Stomach smooth muscle (tissue), 2 donors: ENCODE measurements around the gene ERO1A.

Experiments used
- H3K27ac ChIP-seq: one replicate; pipeline ENCODE4 v1.7.0; 2013; ENCODE audit warnings: mild to moderate bottlenecking, low read length, inconsistent platforms
- H3K27me3 ChIP-seq, 2 donors: one replicate each; pipeline ENCODE4 v1.7.0; 2013; ENCODE audit warnings: low read length in 2 of 2; ENCODE audit not compliant: insufficient read depth in 2 of 2, control insufficient read depth in 1 of 2
- H3K36me3 ChIP-seq, 2 donors: one replicate each; pipeline ENCODE4 v1.7.0; 2013; ENCODE audit warnings: low read length in 2 of 2; ENCODE audit not compliant: control insufficient read depth in 2 of 2, insufficient read depth in 2 of 2
- H3K4me1 ChIP-seq: one replicate; pipeline ENCODE4 v1.7.0; 2013; ENCODE audit warnings: low read length; ENCODE audit not compliant: control insufficient read depth, insufficient read depth
- H3K4me3 ChIP-seq, 2 donors: one replicate each; pipeline ENCODE4 v1.7.0; 2013; ENCODE audit warnings: low read length in 2 of 2
- H3K9ac ChIP-seq, 2 donors: one replicate each; pipeline ENCODE4 v1.7.0; 2013; ENCODE audit warnings: low read length in 2 of 2, mild to moderate bottlenecking in 1 of 2
- H3K9me3 ChIP-seq, 2 donors: one replicate each; pipeline ENCODE4 v1.7.0; 2013; ENCODE audit warnings: low read length in 2 of 2; ENCODE audit not compliant: control insufficient read depth in 2 of 2
- donor health status: healthy.
- donor health status: Pancreatic carcinoma.

The ERO1A gene

DNA sequence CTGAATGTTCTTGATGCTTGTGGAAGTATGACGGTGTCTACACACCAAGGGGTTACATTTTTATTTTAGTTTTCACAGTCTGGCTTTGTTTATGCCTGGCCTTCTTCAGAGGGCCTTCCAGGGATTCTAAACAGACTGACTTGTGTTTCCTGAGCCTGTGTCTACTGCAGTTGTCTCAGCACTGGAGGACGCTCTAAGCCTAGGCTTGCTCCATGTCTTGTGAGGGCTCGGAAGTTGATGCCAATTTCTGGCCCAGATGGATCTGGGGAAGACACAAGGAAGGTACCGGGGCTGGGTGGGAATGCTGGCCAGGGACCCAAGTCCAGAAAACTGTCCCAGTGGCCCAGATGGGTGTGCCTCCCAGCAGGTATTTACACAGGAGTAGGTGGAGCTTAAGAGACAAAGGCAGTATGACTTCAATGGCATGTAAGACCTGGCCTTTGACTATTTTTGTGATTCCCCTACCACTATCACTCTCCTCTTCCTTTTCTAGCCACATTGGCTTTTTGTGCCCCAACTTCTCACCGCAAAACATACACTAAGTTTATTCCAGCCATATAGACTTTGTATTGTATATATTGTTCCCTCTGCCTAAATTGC lies 85.8 kb downstream of the ERO1A start:
- H3K4me3 ChIP-seq = no peak overlapping the region
- no peak overlapping the region for H3K9ac ChIP-seq
- no peak overlapping the region for H3K27ac ChIP-seq
- no peaks in the 10 kb centered on the region for H3K9me3 ChIP-seq
- H3K4me1 ChIP-seq = no peaks in the 10 kb centered on the region
- no peaks in the 10 kb centered on the region for H3K27me3 ChIP-seq
- H3K36me3 ChIP-seq = no peaks in the 10 kb centered on the region

DNA sequence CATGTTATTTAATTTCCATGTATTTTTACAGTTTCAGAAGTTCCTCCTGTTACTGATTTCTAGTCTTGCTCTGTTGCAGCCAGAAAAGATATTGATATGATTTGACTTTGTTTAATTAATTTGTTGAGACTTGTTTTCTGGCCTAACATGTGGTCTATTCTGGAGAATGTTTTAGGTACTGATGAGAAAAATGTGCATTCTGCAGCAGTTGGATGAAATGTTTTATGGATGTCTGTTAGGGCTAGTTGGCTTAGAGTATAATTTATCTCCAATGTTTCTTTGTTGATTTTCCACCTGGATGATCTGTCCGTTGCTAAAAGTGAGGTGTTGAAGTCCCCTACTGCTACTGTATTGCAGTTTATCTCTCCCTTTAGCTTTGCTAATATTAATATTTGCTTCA lies 88.3 kb downstream of the ERO1A start:
- Histone ChIP-seq H3K27me3 (no peaks in the 10 kb centered on the region), H3K9ac (no peak overlapping the region), H3K4me3 (no peak overlapping the region), H3K4me1 (no peaks in the 10 kb centered on the region), H3K9me3 (no peaks in the 10 kb centered on the region), H3K27ac (no peak overlapping the region), H3K36me3 (no peaks in the 10 kb centered on the region)

- Histone ChIP-seq H3K4me3 (no peak overlapping the region), H3K36me3 (no peaks in the 10 kb centered on the region), H3K4me1 (no peaks in the 10 kb centered on the region), H3K9ac (no peak overlapping the region), H3K9me3 (no peaks in the 10 kb centered on the region), H3K27me3 (no peaks in the 10 kb centered on the region), H3K27ac (no peak overlapping the region)
Observed at GRCh38 chr14:52602131-52602530, 93.2 kb downstream of the ERO1A start.

GRCh38 chr14:52599974-52600373 lies 95.4 kb downstream of the ERO1A start:
- no peaks in the 10 kb centered on the region for H3K4me1 ChIP-seq
- no peak overlapping the region for H3K9ac ChIP-seq
- H3K27me3 ChIP-seq = no peaks in the 10 kb centered on the region
- H3K36me3 ChIP-seq = no peaks in the 10 kb centered on the region
- no peak overlapping the region for H3K4me3 ChIP-seq
- H3K9me3 ChIP-seq = no peaks in the 10 kb centered on the region
- no peak overlapping the region for H3K27ac ChIP-seq

DNA sequence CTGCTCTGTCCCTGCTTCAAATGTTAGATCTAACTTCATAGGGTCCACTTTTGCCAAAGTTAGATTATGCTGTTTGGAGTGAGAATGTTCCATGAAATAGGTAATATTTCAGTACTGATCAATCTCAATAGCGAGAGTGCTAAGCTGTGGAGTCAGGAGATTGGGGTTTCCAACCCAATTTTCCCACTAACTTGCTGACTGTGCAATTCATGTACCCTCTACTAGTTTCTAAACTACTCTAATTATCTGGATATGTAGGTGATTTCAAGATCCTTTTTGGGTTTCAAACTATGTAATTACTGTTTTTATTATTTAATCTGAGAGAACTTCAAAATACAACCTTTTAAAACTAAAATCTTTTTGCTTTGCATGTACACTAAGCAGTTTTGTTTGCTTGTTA lies 96.8 kb downstream of the ERO1A start:
- no peaks in the 10 kb centered on the region for H3K36me3 ChIP-seq
- H3K9ac ChIP-seq = no peak overlapping the region
- H3K4me1 ChIP-seq = no peaks in the 10 kb centered on the region
- H3K9me3 ChIP-seq = no peaks in the 10 kb centered on the region
- no peak overlapping the region for H3K27ac ChIP-seq
- H3K27me3 ChIP-seq = no peaks in the 10 kb centered on the region
- H3K4me3 ChIP-seq = no peak overlapping the region

DNA sequence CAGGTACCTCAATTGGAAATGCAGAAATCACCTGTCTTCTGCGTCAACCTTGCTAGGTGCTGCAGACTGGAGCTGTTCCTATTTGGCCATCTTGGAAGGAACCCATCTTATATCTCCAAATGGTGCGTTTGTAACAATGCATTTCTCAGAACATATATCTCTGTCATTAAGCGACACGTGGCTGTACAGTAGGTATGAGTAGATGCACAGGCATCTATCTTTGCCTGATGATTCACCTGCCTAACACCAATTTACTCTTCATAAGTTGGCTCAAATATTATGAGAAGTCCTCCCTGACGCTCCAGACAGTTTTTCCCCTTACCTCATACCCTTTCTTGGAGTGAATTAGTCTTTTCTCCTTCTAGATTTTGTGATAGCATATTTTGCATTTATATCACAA lies 98.5 kb downstream of the ERO1A start:
- no peaks in the 10 kb centered on the region for H3K36me3 ChIP-seq
- H3K9ac ChIP-seq = no peak overlapping the region
- H3K27me3 ChIP-seq = no peaks in the 10 kb centered on the region
- no peaks in the 10 kb centered on the region for H3K4me1 ChIP-seq
- no peak overlapping the region for H3K27ac ChIP-seq
- no peaks in the 10 kb centered on the region for H3K9me3 ChIP-seq
- H3K4me3 ChIP-seq = no peak overlapping the region

- Histone ChIP-seq H3K4me1 (no peaks in the 10 kb centered on the region), H3K36me3 (no peaks in the 10 kb centered on the region), H3K27ac (no peak overlapping the region), H3K9me3 (no peaks in the 10 kb centered on the region), H3K9ac (no peak overlapping the region), H3K4me3 (no peak overlapping the region), H3K27me3 (no peaks in the 10 kb centered on the region)
Observed at GRCh38 chr14:52596320-52596719, 99.0 kb downstream of the ERO1A start.

DNA sequence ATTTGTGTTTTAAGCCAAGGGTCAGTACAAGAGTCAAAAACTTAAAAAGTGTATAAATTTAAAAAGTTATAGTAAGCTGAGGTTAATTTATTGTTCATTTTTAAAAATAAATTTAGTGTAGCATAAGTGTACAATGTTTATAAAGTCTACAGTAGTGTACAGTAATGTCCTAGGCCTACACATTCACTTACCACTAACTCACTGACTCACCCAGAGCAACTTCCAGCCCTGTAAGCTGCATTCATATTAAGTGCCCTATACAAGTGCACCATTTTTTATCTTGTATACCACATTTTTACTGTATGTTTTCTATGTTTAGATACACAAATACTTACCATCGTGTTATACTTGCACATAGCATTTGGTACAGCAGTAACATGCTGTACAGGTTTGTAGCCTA lies 105.0 kb downstream of the ERO1A start:
- H3K9me3 ChIP-seq = no peaks in the 10 kb centered on the region
- no peaks in the 10 kb centered on the region for H3K4me1 ChIP-seq
- no peak overlapping the region for H3K27ac ChIP-seq
- no peaks in the 10 kb centered on the region for H3K27me3 ChIP-seq
- H3K4me3 ChIP-seq = no peak overlapping the region
- no peak overlapping the region for H3K9ac ChIP-seq
- no peaks in the 10 kb centered on the region for H3K36me3 ChIP-seq
